NCI-H446 (cell line): Measurements from ENCODE around the gene HIP1.
"Not testable (repeated sequence)": the region's sequence is repeated elsewhere in the genome, so short reads cannot be mapped to it uniquely, and the experiment has no call there.

Source experiments
- DNase-seq, 2 experiments: peaks; one replicate each; lab custom pipeline; 2025; lab: John Stamatoyannopoulos, UW

The HIP1 gene

DNA sequence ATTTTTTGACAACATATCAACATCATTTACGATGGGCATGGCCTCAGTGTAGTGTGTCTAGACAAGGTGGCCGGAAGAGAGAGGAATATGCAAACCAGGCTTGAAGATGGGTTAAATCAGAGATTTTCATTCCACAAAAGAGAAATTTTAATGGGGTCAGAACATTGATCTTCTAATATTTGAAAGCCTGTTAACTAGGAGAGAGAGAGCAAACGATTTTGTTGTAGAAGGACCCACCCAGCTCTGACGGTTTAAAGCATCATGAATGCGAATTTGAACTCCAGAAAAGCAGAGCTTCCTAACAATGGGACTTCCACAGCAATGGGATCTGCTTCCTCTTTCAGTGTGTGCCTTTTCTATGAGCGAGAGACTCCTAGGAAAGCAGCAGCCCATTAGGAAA lies 246.7 kb downstream of the HIP1 start, which contains the start of gene SPDYE5:
Gene SPDYE5 (plus strand): TSS at position 301 of the 400 bp plus-strand sequence. CDS start 1,728 bp downstream, outside the sequence.
- DNase-seq: not testable (repeated sequence)

DNA sequence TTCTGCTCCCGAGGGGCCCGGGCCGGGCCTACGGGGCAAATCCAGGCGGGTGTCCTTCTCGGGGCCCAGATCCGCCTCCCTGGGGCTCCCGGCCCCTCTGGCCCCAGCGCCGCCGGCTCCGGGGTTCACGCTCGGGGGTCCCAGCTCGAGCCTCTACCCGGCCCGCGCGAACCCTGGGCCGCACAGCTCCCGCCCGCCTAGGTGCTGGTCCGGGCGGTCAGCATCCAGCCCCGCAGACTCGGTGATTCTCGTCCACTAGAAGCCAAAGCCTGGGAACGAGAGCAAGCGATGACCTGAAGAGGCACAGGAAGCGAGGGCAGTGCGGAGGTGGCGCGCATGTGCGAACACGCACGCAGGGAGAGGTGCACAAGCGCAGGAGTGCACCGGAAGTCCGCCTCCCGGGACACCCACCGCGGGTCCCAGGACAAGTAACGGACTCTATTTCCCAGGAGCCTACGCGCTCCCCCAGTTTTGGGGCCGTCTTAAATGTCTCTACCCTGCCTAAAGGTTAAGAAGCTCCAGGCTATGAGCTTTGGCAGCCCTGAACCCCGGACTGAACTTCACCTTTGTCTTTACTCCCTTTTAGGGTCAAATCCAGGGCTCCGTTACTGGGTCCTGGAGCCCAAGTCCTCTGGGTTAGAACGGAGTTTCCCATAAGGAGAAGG lies 252.6 kb downstream of the HIP1 start, which contains the start of gene POM121C:
Gene POM121C (minus strand): TSS at position 321 of the 665 bp plus-strand sequence. CDS start 44,803 bp downstream, outside the sequence.
- peak; percentile 14 to 64 for DNase-seq

DNA sequence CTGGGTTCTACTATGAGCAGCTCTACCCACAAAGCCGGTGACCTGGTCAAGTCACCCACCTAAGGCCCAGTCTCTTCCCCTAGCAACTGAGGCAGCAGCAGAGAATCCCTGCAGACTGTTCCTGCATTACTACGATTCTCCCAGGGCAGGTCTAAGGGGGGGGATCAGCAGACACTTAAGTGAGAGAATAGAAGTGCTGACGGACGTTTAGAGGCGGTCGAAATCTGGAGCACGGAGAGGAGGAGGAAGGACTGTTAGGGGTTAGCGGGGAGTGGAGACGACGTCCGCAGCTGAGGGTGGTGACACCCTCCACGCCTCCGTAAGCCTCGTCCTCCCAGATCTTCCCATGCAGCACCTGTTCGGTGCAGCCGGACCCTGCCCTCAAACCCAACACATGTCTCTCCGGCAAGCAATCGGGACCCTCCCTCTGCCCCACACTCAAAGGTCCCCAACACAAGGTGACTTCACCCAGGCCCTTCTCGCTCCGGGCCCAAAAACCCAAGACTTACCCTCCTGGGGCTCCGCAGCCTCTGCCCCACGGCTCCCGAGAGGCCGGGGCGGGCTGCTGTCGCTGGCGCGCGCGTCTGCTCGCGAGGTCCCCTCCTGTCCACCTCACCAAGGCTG lies 253.3 kb downstream of the HIP1 start:
- DNase-seq: not testable (repeated sequence)
